OCI-LY1 (cell line): ENCODE results near the gene DHRS11.

ENCODE experiments used
- CTCF ChIP-seq: fragments of 200-600 bp; sonication (generic), shearing (Covaris generic); IDR thresholded peaks from 2 replicates; pipeline ENCODE4 v1.5.1; 2017; ENCODE audit warnings: mild to moderate bottlenecking, antibody characterized with exemption, low read length, moderate library complexity, mixed read lengths
- EZH2 ChIP-seq: fragments of 200-600 bp; sonication (generic), shearing (Covaris generic); IDR thresholded peaks from 2 replicates; pipeline ENCODE4 v1.8.0; 2017; ENCODE audit warnings: borderline replicate concordance, mixed run types, mild to moderate bottlenecking, antibody characterized with exemption, low read length, moderate library complexity, mixed read lengths

GRCh38 chr17:36625188-36625587, 33.5 kb downstream of the DHRS11 start:
- no peak for TF ChIP-seq CTCF
- TF ChIP-seq EZH2: no peak
